ENCODE measurements around the gene POLR2B.

Gene POLR2B

DNA sequence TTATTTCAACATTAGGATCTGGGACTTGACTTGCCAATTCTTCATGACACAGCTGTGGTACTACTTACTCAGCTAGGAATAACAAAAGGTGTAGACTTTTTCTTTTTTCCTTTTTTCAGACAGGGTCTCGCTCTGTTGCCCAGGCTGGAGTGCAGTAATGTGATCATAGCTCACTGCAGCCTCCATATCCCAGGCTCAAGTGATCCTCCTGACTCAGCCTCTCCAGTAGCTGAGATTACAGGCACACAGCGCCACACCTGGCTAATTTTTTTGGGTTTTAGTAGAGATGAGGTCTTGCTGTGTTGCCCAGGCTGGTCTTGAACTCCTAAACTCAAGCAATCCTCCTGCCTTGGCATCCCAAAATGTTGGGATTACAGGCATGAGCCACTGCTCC lies 17.6 kb upstream of the POLR2B start:
- Histone ChIP-seq H3K36me3 (ENCODE audit: control insufficient read depth, insufficient read depth, low read length) (peaks cover 2% of the 10 kb centered on the region; the same call in 1 of the 2 replicates), H3K9me3 (ENCODE audit: control insufficient read depth, insufficient read depth, low read length) (no peaks in the 10 kb centered on the region), H3K27me3 (ENCODE audit: control insufficient read depth, insufficient read depth, low read length) (no peaks in the 10 kb centered on the region), H3K4me1 (ENCODE audit: control insufficient read depth, insufficient read depth, low read length) (no peaks in the 10 kb centered on the region), H3K4me3 (ENCODE audit: low read length) (no peak overlapping the region), H3K27ac (ENCODE audit: low read length) (no peak overlapping the region)
- no peak for DNase-seq (ENCODE audit: low read depth, low spot score)
- WGBS (ENCODE audit: insufficient coverage, insufficient read length), result no CpG with 5 or more reads among the region's 2 CpGs

- Histone ChIP-seq H3K9me3 (ENCODE audit: control insufficient read depth, insufficient read depth, low read length) (no peaks in the 10 kb centered on the region), H3K36me3 (ENCODE audit: control insufficient read depth, insufficient read depth, low read length) (peaks cover 8% of the 10 kb centered on the region; the same call in 1 of the 2 replicates), H3K4me3 (ENCODE audit: low read length) (no peak overlapping the region), H3K27me3 (ENCODE audit: control insufficient read depth, insufficient read depth, low read length) (no peaks in the 10 kb centered on the region), H3K27ac (ENCODE audit: low read length) (no peak overlapping the region), H3K4me1 (ENCODE audit: control insufficient read depth, insufficient read depth, low read length) (no peaks in the 10 kb centered on the region)
- WGBS (ENCODE audit: insufficient coverage, insufficient read length), result no CpG with 5 or more reads among the region's 2 CpGs
- no peak for DNase-seq (ENCODE audit: low read depth, low spot score)
Measured at GRCh38 chr4:56971383-56971782, 7.3 kb upstream of the POLR2B start.

DNA sequence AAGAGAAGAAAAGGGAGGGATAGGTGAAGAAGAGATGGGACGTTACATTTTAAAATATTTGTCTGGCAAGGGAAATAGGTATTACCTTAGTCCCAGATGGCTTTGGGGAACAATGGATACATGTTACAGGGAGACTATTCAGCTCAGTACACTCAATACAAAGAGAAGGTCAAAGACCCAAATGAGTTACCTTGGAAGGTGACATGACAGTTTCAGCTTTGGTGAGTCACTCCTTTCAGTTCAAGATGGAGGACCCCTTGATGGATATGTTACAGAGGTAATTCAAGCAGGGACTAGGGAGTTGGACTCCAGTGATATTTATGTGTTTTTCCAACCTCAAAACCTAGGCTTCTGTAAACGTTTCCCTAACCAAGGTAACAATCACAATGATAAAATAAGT lies 6.3 kb upstream of the POLR2B start:
- Histone ChIP-seq H3K4me3 (ENCODE audit: low read length) (no peak overlapping the region), H3K36me3 (ENCODE audit: control insufficient read depth, insufficient read depth, low read length) (peaks cover 6% of the 10 kb centered on the region; the same call in 1 of the 2 replicates), H3K9me3 (ENCODE audit: control insufficient read depth, insufficient read depth, low read length) (no peaks in the 10 kb centered on the region), H3K27me3 (ENCODE audit: control insufficient read depth, insufficient read depth, low read length) (no peaks in the 10 kb centered on the region), H3K4me1 (ENCODE audit: control insufficient read depth, insufficient read depth, low read length) (no peaks in the 10 kb centered on the region), H3K27ac (ENCODE audit: low read length) (no peak overlapping the region)
- WGBS (ENCODE audit: insufficient coverage, insufficient read length), result 100% methylated on average over 1 of the region's 2 CpGs
- no peak for DNase-seq (ENCODE audit: low read depth, low spot score)

DNA sequence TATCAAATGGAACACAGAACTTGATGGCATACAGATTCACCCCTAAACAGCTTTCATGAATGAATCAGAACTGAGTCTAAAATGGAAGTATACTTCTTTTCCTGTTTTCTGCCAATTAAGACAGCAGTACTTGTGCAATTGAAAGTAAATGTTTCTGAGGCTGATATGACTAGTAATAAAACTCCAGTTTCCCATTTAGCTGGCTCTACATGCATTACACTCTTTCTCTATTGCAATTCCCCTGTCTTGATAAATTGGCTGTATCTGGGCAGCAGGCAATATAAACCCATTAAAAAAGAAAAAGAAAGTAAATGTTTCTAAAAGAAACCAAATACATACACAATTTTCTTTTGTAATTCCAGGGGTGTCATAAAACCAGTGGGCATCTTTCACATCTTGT lies 5.9 kb upstream of the POLR2B start:
- H3K4me3 ChIP-seq (ENCODE audit: low read length), result no peak overlapping the region
- H3K27me3 ChIP-seq (ENCODE audit: control insufficient read depth, insufficient read depth, low read length), result no peaks in the 10 kb centered on the region
- H3K9me3 ChIP-seq (ENCODE audit: control insufficient read depth, insufficient read depth, low read length), result no peaks in the 10 kb centered on the region
- H3K4me1 ChIP-seq (ENCODE audit: control insufficient read depth, insufficient read depth, low read length), result no peaks in the 10 kb centered on the region
- H3K27ac ChIP-seq (ENCODE audit: low read length), result no peak overlapping the region
- peaks cover 6% of the 10 kb centered on the region; the same call in 1 of the 2 replicates for H3K36me3 ChIP-seq (ENCODE audit: control insufficient read depth, insufficient read depth, low read length)
- no peak for DNase-seq (ENCODE audit: low read depth, low spot score)

DNA sequence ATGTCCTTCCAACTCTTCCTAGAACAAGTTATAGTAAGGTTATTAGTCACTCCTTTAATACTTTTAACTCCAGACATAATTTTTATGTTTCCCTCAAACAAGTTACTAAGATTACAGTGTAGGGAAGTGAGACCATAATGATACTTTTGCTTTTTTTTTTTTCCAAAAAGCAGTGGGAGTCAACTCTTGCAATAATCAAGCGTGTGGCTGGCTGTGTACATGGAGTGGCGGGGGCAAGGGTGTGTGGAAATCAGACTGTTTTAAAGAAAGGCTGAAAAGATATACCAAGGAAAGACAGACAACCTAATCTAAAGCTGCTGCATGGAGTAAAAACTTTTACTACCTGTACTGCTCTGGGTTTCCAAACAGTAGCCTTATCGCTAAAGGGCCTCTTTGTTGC lies 5.4 kb upstream of the POLR2B start:
- DNase-seq (ENCODE audit: low read depth, low spot score), result no peak
- peaks cover 6% of the 10 kb centered on the region; the same call in 1 of the 2 replicates for H3K36me3 ChIP-seq (ENCODE audit: control insufficient read depth, insufficient read depth, low read length)
- no peaks in the 10 kb centered on the region for H3K27me3 ChIP-seq (ENCODE audit: control insufficient read depth, insufficient read depth, low read length)
- no peak overlapping the region for H3K4me3 ChIP-seq (ENCODE audit: low read length)
- no peaks in the 10 kb centered on the region for H3K4me1 ChIP-seq (ENCODE audit: control insufficient read depth, insufficient read depth, low read length)
- no peaks in the 10 kb centered on the region for H3K9me3 ChIP-seq (ENCODE audit: control insufficient read depth, insufficient read depth, low read length)
- no peak overlapping the region for H3K27ac ChIP-seq (ENCODE audit: low read length)
- WGBS (ENCODE audit: insufficient coverage, insufficient read length), result no CpG with 5 or more reads among the region's 3 CpGs

- no peak for DNase-seq (ENCODE audit: low read depth, low spot score)
- no peaks in the 10 kb centered on the region for H3K9me3 ChIP-seq (ENCODE audit: control insufficient read depth, insufficient read depth, low read length)
- no peaks in the 10 kb centered on the region for H3K4me1 ChIP-seq (ENCODE audit: control insufficient read depth, insufficient read depth, low read length)
- no peaks in the 10 kb centered on the region for H3K27me3 ChIP-seq (ENCODE audit: control insufficient read depth, insufficient read depth, low read length)
- peak overlapping the region; percentile 73 for H3K4me3 ChIP-seq (ENCODE audit: low read length)
- no CpG with 5 or more reads among the region's 35 CpGs for WGBS (ENCODE audit: insufficient coverage, insufficient read length)
- no peak overlapping the region for H3K27ac ChIP-seq (ENCODE audit: low read length)
- no peaks in the 10 kb centered on the region for H3K36me3 ChIP-seq (ENCODE audit: control insufficient read depth, insufficient read depth, low read length)
Measured at GRCh38 chr4:56976283-56976836, 2.3 kb upstream of the POLR2B start.

GRCh38 chr4:56976837-56977320 lies 1.8 kb upstream of the POLR2B start:
- peak overlapping the region; percentile 73 for H3K4me3 ChIP-seq (ENCODE audit: low read length)
- no peak overlapping the region for H3K27ac ChIP-seq (ENCODE audit: low read length)
- H3K9me3 ChIP-seq (ENCODE audit: control insufficient read depth, insufficient read depth, low read length), result no peaks in the 10 kb centered on the region
- no peaks in the 10 kb centered on the region for H3K27me3 ChIP-seq (ENCODE audit: control insufficient read depth, insufficient read depth, low read length)
- H3K4me1 ChIP-seq (ENCODE audit: control insufficient read depth, insufficient read depth, low read length), result no peaks in the 10 kb centered on the region
- no CpG with 5 or more reads among the region's 46 CpGs for WGBS (ENCODE audit: insufficient coverage, insufficient read length)
- no peak for DNase-seq (ENCODE audit: low read depth, low spot score)
- no peaks in the 10 kb centered on the region for H3K36me3 ChIP-seq (ENCODE audit: control insufficient read depth, insufficient read depth, low read length)

GRCh38 chr4:56977321-56978012 lies 1.2 kb upstream of the POLR2B start, which contains the start of gene NOA1:
TSS of gene NOA1 (minus strand) at chr4:56977606. CDS start at chr4:56977585, 21 bp downstream.
- Histone ChIP-seq H3K27ac (ENCODE audit: low read length) (no peak within 1 kb of the TSS), H3K9me3 (ENCODE audit: control insufficient read depth, insufficient read depth, low read length) (no peaks in the 10 kb centered on the region), H3K36me3 (ENCODE audit: control insufficient read depth, insufficient read depth, low read length) (no peaks in the 10 kb centered on the region), H3K4me3 (ENCODE audit: low read length) (peak within 1 kb of the TSS; percentile 73), H3K4me1 (ENCODE audit: control insufficient read depth, insufficient read depth, low read length) (no peaks in the 10 kb centered on the region), H3K27me3 (ENCODE audit: control insufficient read depth, insufficient read depth, low read length) (no peaks in the 10 kb centered on the region)
- no CpG with 5 or more reads among the region's 51 CpGs for WGBS (ENCODE audit: insufficient coverage, insufficient read length)
- DNase-seq (ENCODE audit: low read depth, low spot score), result peak; percentile 98

DNA sequence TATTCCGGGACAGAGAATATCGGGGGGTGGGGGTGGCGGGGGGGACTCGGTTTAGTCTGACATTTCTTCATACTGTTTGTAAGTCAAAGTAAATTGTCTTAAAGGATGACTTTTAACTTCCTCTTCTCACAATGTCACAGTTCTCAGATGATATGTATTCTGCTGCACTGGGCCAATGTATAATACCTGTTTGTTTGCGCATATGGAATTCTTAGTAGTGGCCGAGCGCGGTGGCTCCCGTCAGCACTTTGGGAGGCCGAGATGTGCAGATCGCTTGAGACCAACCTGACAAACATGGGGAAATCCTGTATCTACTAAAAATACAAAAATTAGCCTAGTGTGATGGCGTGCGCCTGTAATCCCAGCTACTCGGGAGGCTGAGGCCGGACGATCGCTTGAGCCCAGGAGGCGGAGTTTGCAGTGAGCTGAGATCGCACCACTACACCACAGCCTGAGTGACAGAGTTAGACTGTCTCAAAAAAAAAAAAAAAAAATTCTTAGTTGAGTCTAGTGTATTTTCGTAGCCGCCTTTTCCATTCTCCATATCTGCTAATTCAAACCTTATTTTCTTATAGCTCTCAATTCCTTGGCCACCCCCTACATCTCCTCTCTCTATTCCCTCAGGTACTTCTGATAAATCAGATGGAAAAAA lies 851 bp downstream of the POLR2B start:
- no peak for DNase-seq (ENCODE audit: low read depth, low spot score)
- H3K4me3 ChIP-seq (ENCODE audit: low read length), result peak overlapping the region; percentile 66; the same call in 1 of the 2 replicates
- no peaks in the 10 kb centered on the region for H3K4me1 ChIP-seq (ENCODE audit: control insufficient read depth, insufficient read depth, low read length)
- H3K27me3 ChIP-seq (ENCODE audit: control insufficient read depth, insufficient read depth, low read length), result no peaks in the 10 kb centered on the region
- no CpG with 5 or more reads among the region's 21 CpGs for WGBS (ENCODE audit: insufficient coverage, insufficient read length)
- no peak overlapping the region for H3K27ac ChIP-seq (ENCODE audit: low read length)
- no peaks in the 10 kb centered on the region for H3K9me3 ChIP-seq (ENCODE audit: control insufficient read depth, insufficient read depth, low read length)
- no peaks in the 10 kb centered on the region for H3K36me3 ChIP-seq (ENCODE audit: control insufficient read depth, insufficient read depth, low read length)

- WGBS (ENCODE audit: insufficient coverage, insufficient read length), result no CpG with 5 or more reads among the region's 4 CpGs
- DNase-seq (ENCODE audit: low read depth, low spot score), result no peak
- no peak overlapping the region for H3K4me3 ChIP-seq (ENCODE audit: low read length)
- H3K9me3 ChIP-seq (ENCODE audit: control insufficient read depth, insufficient read depth, low read length), result no peaks in the 10 kb centered on the region
- peaks cover 4% of the 10 kb centered on the region; the same call in 1 of the 2 replicates for H3K36me3 ChIP-seq (ENCODE audit: control insufficient read depth, insufficient read depth, low read length)
- H3K27ac ChIP-seq (ENCODE audit: low read length), result no peak overlapping the region
- no peaks in the 10 kb centered on the region for H3K4me1 ChIP-seq (ENCODE audit: control insufficient read depth, insufficient read depth, low read length)
- H3K27me3 ChIP-seq (ENCODE audit: control insufficient read depth, insufficient read depth, low read length), result no peaks in the 10 kb centered on the region
Measured at GRCh38 chr4:56981795-56982201, 3.1 kb downstream of the POLR2B start.

All from iPS DF 6.9 (cell line).